HepG2 (cell line): ENCODE measurements around the gene PLS1. TPM values are rescaled to one million over a fixed set of nuclear protein-coding genes. Genes with fewer than 3 reads are reported as not detected.

ENCODE experiments used
- MAFK ChIP-seq, 2 experiments: IDR thresholded peaks in 1 of 2; conservative IDR thresholded peaks in 1 of 2; 2 replicates each; pipeline ENCODE4 v1.6.1; 2011; ENCODE audit warnings: improper control_type of control experiment in 2 of 2, low read length in 2 of 2
- MXI1 ChIP-seq: IDR thresholded peaks from 3 replicates; pipeline ENCODE4 v1.6.1; 2012; ENCODE audit warnings: low read depth, low read length, inconsistent platforms, borderline replicate concordance
- NAIF1 ChIP-seq: sonication (generic); formaldehyde crosslinking; IDR thresholded peaks from 2 replicates; pipeline ENCODE4 v1.5.0; 2020; ENCODE audit warnings: mild to moderate bottlenecking, missing genetic modification reagents, borderline replicate concordance
- NFIC ChIP-seq: IDR thresholded peaks from 2 replicates; pipeline ENCODE4 v1.6.1; 2012; ENCODE audit warnings: mild to moderate bottlenecking, low read length, inconsistent platforms
- NFYB ChIP-seq: sonication (generic); formaldehyde crosslinking; IDR thresholded peaks from 2 replicates; pipeline ENCODE4 v1.4.0; 2020; ENCODE audit warnings: missing genetic modification reagents
- NR2C2 ChIP-seq: sonication (generic); formaldehyde crosslinking; IDR thresholded peaks from 2 replicates; pipeline ENCODE4 v1.4.0; 2020; ENCODE audit warnings: missing genetic modification reagents, mild to moderate bottlenecking, moderate library complexity, borderline replicate concordance
- SMARCC2 ChIP-seq: fragments of 450-650 bp; IDR thresholded peaks from 2 replicates; pipeline ENCODE4 v1.6.1; 2017; ENCODE audit warnings: antibody characterized with exemption, mild to moderate bottlenecking
- ZKSCAN8 ChIP-seq: IDR thresholded peaks from 2 replicates; pipeline ENCODE4 v1.6.1; 2016; ENCODE audit warnings: borderline replicate concordance, missing genetic modification reagents, missing compliant biosample characterization
- ZNF260 ChIP-seq: sonication (generic); formaldehyde crosslinking; IDR thresholded peaks from 2 replicates; pipeline ENCODE4 v1.4.0; 2020; ENCODE audit warnings: missing genetic modification reagents, low read depth, mild to moderate bottlenecking, borderline replicate concordance
- ZNF367 ChIP-seq: sonication (generic); formaldehyde crosslinking; IDR thresholded peaks from 2 replicates; pipeline ENCODE4 v1.4.0; 2020; ENCODE audit warnings: missing genetic modification reagents, borderline replicate concordance
- ZNF768 ChIP-seq: sonication (generic); formaldehyde crosslinking; IDR thresholded peaks from 2 replicates; pipeline ENCODE4 v1.4.0; 2020; ENCODE audit warnings: missing genetic modification reagents
- polyA plus RNA-seq, 8 experiments: library from polyadenylated mRNA; depleted of rRNA in 3 of 8; stranded (reverse) in 7 of 8; unstranded in 1 of 8; fragments of >200 nt; fragmentation: Illumina TruSeq in 4 of 8; extraction: Trizol in 4 of 8; gene quantifications; 2 replicates each; pipeline versions ENCODE4 v1.2.1 to v1.2.3, GENCODE V29; 2011 to 2016; ENCODE audit warnings: low read depth in 4 of 8, missing spikeins in 1 of 8, mixed read lengths in 1 of 8; ENCODE audit not compliant: insufficient read depth in 1 of 8
- total RNA-seq, 5 experiments: library from RNA; depleted of rRNA; stranded (reverse); fragments of >200 nt; fragmentation: Illumina TruSeq; extraction: Trizol; gene quantifications; 2 replicates each; pipeline ENCODE4 v1.2.3, GENCODE V29; 2016; ENCODE audit warnings: low read depth in 1 of 5
- TF ChIP-seq, protein P1 (sequence below): sonication (generic); formaldehyde crosslinking; IDR thresholded peaks from 2 replicates; pipeline ENCODE4 v1.4.0; 2020; ENCODE audit warnings: missing genetic modification reagents, mild to moderate bottlenecking, borderline replicate concordance
- TF ChIP-seq, protein P2 (sequence below): sonication (generic); formaldehyde crosslinking; IDR thresholded peaks from 2 replicates; pipeline ENCODE4 v1.5.1; 2020; ENCODE audit warnings: mild to moderate bottlenecking, missing genetic modification reagents, borderline replicate concordance
- TF ChIP-seq, protein P3 (sequence below): sonication (generic); formaldehyde crosslinking; IDR thresholded peaks from 2 replicates; pipeline ENCODE4 v1.4.0; 2020; ENCODE audit warnings: missing genetic modification reagents, borderline replicate concordance
- TF ChIP-seq, protein P4 (sequence below): IDR thresholded peaks from 2 replicates; pipeline ENCODE4 v1.4.0; 2020; ENCODE audit warnings: mild to moderate bottlenecking, missing genetic modification reagents

Gene PLS1
- total and polyA plus RNA-seq, 2 of the 13 experiments (the other 11 are each of a cell fraction or from before 2014, with no cell fraction given) = 11.2 to 21.1 TPM

DNA sequence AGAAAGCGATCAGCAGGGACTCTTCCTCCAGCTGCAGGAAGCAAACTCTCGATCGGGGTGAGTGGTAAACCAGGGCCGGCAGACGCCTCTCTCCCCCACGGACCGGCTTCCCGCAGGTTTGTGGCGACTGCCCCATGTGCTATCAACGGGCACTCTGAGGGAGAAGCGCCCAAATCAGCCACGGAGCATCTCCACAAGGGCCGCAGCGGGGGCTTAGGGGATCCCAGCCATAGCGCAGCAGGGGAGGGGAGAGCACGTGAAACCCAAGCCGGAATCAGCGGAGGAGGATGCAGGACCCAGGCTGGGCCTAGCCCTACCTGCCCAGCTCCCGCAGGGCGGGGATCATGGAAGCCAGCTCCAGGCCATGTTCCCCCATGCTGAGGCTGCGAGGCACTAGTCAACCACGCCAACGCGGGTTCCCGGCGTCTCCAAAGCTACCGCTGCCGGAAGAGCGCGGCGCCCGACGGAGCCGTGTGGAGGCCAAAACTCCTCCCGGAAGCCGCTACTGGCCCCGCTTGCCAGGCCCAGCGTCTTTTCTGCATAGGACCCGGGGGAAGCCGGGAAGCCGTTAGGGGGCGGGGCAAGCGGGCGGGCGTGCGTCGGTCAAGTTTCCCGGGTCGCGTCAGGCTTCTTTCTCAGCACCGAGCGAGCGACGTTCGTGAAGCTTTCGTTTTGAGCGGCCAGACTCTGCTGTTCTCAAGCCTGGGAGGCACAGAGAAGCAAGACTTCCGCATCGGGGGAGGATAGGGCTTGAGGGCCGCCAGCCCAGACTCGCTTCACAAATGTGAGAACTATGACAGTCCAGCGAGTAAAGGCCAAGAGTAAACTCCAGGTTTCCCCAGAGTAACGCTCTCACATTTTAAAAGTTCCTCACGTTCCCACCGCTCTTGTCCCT is 17.6 kb upstream of the PLS1 start, which contains the start of gene ATR (continued):
- TF ChIP-seq, protein P1, sequence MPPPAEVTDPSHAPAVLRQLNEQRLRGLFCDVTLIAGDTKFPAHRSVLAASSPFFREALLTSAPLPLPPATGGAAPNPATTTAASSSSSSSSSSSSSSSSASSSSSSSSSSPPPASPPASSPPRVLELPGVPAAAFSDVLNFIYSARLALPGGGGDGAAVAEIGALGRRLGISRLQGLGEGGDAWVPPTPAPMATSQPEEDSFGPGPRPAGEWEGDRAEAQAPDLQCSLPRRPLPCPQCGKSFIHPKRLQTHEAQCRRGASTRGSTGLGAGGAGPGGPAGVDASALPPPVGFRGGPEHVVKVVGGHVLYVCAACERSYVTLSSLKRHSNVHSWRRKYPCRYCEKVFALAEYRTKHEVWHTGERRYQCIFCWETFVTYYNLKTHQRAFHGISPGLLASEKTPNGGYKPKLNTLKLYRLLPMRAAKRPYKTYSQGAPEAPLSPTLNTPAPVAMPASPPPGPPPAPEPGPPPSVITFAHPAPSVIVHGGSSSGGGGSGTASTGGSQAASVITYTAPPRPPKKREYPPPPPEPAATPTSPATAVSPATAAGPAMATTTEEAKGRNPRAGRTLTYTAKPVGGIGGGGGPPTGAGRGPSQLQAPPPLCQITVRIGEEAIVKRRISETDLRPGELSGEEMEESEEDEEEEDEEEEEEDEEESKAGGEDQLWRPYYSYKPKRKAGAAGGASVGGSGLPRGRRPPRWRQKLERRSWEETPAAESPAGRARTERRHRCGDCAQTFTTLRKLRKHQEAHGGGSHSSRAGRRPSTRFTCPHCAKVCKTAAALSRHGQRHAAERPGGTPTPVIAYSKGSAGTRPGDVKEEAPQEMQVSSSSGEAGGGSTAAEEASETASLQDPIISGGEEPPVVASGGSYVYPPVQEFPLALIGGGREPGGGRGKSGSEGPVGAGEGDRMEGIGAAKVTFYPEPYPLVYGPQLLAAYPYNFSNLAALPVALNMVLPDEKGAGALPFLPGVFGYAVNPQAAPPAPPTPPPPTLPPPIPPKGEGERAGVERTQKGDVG (CRISPR knock-in tag) = peak; percentile 85; the same call in 1 of the 2 replicates
- TF ChIP-seq NAIF1 (CRISPR knock-in tag) (peak; percentile 93), MXI1 (peak; percentile 96), NFYB (peak; percentile 66), ZKSCAN8 (CRISPR knock-in tag) (peak; percentile 71; the same call in 1 of the 2 replicates), NFIC (0 out of 2 replicates have a peak, but pooled peaks have one; percentile 53), ZNF367 (CRISPR knock-in tag) (no peak), SMARCC2 (no peak), ZNF768 (CRISPR knock-in tag) (peak; percentile 84), ZNF260 (CRISPR knock-in tag) (no peak), MAFK (conservative IDR thresholded peaks at IDR 0.05 in 1 of 2, IDR thresholded peaks at IDR 0.05 in 1 of 2; ENCODE audit: low read length in 2 of 2) (no peak), NR2C2 (CRISPR knock-in tag) (peak; percentile 88)
- TF ChIP-seq, protein P2, sequence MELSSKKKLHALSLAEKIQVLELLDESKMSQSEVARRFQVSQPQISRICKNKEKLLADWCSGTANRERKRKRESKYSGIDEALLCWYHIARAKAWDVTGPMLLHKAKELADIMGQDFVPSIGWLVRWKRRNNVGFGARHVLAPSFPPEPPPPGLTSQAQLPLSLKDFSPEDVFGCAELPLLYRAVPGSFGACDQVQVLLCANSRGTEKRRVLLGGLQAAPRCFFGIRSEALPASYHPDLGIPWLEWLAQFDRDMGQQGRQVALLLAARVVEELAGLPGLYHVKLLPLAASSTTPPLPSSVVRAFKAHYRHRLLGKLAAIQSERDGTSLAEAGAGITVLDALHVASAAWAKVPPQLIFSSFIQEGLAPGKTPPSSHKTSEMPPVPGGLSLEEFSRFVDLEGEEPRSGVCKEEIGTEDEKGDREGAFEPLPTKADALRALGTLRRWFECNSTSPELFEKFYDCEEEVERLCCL (CRISPR knock-in tag) = no peak
- TF ChIP-seq, protein P3, sequence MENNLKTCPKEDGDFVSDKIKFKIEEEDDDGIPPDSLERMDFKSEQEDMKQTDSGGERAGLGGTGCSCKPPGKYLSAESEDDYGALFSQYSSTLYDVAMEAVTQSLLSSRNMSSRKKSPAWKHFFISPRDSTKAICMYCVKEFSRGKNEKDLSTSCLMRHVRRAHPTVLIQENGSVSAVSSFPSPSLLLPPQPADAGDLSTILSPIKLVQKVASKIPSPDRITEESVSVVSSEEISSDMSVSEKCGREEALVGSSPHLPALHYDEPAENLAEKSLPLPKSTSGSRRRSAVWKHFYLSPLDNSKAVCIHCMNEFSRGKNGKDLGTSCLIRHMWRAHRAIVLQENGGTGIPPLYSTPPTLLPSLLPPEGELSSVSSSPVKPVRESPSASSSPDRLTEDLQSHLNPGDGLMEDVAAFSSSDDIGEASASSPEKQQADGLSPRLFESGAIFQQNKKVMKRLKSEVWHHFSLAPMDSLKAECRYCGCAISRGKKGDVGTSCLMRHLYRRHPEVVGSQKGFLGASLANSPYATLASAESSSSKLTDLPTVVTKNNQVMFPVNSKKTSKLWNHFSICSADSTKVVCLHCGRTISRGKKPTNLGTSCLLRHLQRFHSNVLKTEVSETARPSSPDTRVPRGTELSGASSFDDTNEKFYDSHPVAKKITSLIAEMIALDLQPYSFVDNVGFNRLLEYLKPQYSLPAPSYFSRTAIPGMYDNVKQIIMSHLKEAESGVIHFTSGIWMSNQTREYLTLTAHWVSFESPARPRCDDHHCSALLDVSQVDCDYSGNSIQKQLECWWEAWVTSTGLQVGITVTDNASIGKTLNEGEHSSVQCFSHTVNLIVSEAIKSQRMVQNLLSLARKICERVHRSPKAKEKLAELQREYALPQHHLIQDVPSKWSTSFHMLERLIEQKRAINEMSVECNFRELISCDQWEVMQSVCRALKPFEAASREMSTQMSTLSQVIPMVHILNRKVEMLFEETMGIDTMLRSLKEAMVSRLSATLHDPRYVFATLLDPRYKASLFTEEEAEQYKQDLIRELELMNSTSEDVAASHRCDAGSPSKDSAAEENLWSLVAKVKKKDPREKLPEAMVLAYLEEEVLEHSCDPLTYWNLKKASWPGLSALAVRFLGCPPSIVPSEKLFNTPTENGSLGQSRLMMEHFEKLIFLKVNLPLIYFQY (CRISPR knock-in tag) = peak; percentile 69; the same call in 1 of the 2 replicates
- TF ChIP-seq, protein P4, sequence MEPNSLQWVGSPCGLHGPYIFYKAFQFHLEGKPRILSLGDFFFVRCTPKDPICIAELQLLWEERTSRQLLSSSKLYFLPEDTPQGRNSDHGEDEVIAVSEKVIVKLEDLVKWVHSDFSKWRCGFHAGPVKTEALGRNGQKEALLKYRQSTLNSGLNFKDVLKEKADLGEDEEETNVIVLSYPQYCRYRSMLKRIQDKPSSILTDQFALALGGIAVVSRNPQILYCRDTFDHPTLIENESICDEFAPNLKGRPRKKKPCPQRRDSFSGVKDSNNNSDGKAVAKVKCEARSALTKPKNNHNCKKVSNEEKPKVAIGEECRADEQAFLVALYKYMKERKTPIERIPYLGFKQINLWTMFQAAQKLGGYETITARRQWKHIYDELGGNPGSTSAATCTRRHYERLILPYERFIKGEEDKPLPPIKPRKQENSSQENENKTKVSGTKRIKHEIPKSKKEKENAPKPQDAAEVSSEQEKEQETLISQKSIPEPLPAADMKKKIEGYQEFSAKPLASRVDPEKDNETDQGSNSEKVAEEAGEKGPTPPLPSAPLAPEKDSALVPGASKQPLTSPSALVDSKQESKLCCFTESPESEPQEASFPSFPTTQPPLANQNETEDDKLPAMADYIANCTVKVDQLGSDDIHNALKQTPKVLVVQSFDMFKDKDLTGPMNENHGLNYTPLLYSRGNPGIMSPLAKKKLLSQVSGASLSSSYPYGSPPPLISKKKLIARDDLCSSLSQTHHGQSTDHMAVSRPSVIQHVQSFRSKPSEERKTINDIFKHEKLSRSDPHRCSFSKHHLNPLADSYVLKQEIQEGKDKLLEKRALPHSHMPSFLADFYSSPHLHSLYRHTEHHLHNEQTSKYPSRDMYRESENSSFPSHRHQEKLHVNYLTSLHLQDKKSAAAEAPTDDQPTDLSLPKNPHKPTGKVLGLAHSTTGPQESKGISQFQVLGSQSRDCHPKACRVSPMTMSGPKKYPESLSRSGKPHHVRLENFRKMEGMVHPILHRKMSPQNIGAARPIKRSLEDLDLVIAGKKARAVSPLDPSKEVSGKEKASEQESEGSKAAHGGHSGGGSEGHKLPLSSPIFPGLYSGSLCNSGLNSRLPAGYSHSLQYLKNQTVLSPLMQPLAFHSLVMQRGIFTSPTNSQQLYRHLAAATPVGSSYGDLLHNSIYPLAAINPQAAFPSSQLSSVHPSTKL (CRISPR knock-in tag) = peak; percentile 88
